HCT116 (cell line): ENCODE measurements around the gene ARPC1B. TPM values are rescaled to one million over a fixed set of nuclear protein-coding genes. Genes with fewer than 3 reads are reported as not detected.

Experiments used
- ATAC-seq: fragments of 200-7000 bp; cut with Tn5 transposase; 2 replicates; pipeline ENCODE4 v1.9.1; 2020; ENCODE audit warnings: mild to moderate bottlenecking, moderate library complexity
- BruUV-seq: library from RNA; stranded (reverse); fragments of 400-500 nt; replicated peaks from 2 replicates; lab custom pipeline; 2021; lab: Mats Ljungman, UMichigan
- CTCF ChIA-PET: fragments of 300-600 bp; sonication (Branson Sonifier 250); formaldehyde crosslinking; loops from one replicate; lab custom pipeline; 2021; ENCODE audit warnings: antibody characterized with exemption; lab: Charles Lee
- POLR2A ChIA-PET: fragments of 300-600, 350-600 bp; sonication (Branson Sonifier 250); formaldehyde crosslinking; loops from one replicate; lab custom pipeline; 2021; ENCODE audit warnings: antibody characterized with exemption; lab: Charles Lee
- RAD21 ChIA-PET, 2 experiments: fragments of 300-600 bp; sonication (Branson Sonifier 250); formaldehyde crosslinking; loops; one replicate each; lab custom pipeline; 2023; ENCODE audit warnings: low total read pairs in 2 of 2; ENCODE audit not compliant: uncharacterized antibody in 2 of 2, unreplicated experiment in 2 of 2, low non-redundant PET in 1 of 2; lab: Charles Lee
- DNase-seq: peaks from one replicate; pipeline ENCODE4 v3.0.0-alpha.2; 2010; ENCODE audit warnings: low read depth, low spot score
- H2AFZ ChIP-seq: fragments of 200-600 bp; shearing (Covaris generic), sonication (generic); 2 replicates; pipeline ENCODE4 v1.6.1; 2017; ENCODE audit warnings: low read depth, mixed run types, mixed read lengths, antibody characterized with exemption, low read length; ENCODE audit not compliant: poor library complexity, severe bottlenecking
- H3K27ac ChIP-seq: 2 replicates; pipeline ENCODE4 v1.5.1; 2012; ENCODE audit warnings: low read depth, low read length
- H3K27me3 ChIP-seq: fragments of 200-600 bp; sonication (generic); 2 replicates; pipeline ENCODE4 v1.6.1; 2016; ENCODE audit warnings: mixed run types, low read length, mixed read lengths; ENCODE audit not compliant: insufficient read depth
- H3K36me3 ChIP-seq, 2 experiments: fragments of 200-500 bp in 1 of 2; fragments of 200-600 bp in 1 of 2; sonication (Bioruptor generic) in 1 of 2; sonication (generic) in 1 of 2; 2 replicates each; pipeline versions ENCODE4 v1.5.1 to v1.6.1; 2014 to 2016; ENCODE audit warnings: low read length in 2 of 2, inconsistent platforms in 1 of 2, mixed read lengths in 1 of 2, mixed run types in 1 of 2; ENCODE audit not compliant: insufficient read depth in 2 of 2, control insufficient read depth in 1 of 2
- H3K4me1 ChIP-seq, 2 experiments: fragments of 200-600 bp in 1 of 2; sonication (generic) in 1 of 2; 2 replicates each; pipeline versions ENCODE4 v1.5.1 to v1.6.1; 2012 to 2017; ENCODE audit warnings: low read length in 2 of 2, inconsistent platforms in 1 of 2, mild to moderate bottlenecking in 1 of 2, mixed read lengths in 1 of 2, mixed run types in 1 of 2, moderate library complexity in 1 of 2; ENCODE audit not compliant: insufficient read depth in 2 of 2, control insufficient read depth in 1 of 2
- H3K4me2 ChIP-seq: fragments of 200-600 bp; sonication (generic); 2 replicates; pipeline ENCODE4 v1.6.1; 2017; ENCODE audit warnings: mixed run types, low read length, mixed read lengths
- H3K4me3 ChIP-seq, 2 experiments: fragments of 200-600 bp in 1 of 2; sonication (generic) in 1 of 2; replicated peaks in 1 of 2; 2 replicates each; pipeline ENCODE4 v1.5.1; 2011 to 2016; ENCODE audit warnings: low read length in 2 of 2, control low read depth in 1 of 2, low read depth in 1 of 2, mild to moderate bottlenecking in 1 of 2, mixed read lengths in 1 of 2, mixed run types in 1 of 2
- H3K79me2 ChIP-seq: fragments of 200-600 bp; sonication (generic); 2 replicates; pipeline ENCODE4 v1.6.1; 2017; ENCODE audit warnings: mild to moderate bottlenecking, mixed run types, low read length, moderate library complexity, mixed read lengths; ENCODE audit not compliant: insufficient read depth
- H3K9ac ChIP-seq: fragments of 200-600 bp; sonication (generic); 2 replicates; pipeline ENCODE4 v1.6.1; 2016; ENCODE audit warnings: low read length, mixed read lengths
- H3K9me2 ChIP-seq: fragments of 200-600 bp; sonication (generic), shearing (Covaris generic); 2 replicates; pipeline ENCODE4 v1.6.1; 2017; ENCODE audit warnings: mixed run types, mild to moderate bottlenecking, moderate library complexity; ENCODE audit not compliant: insufficient read depth
- H3K9me3 ChIP-seq, 2 experiments: fragments of 200-500 bp in 1 of 2; fragments of 200-600 bp in 1 of 2; sonication (Bioruptor generic) in 1 of 2; sonication (generic) in 1 of 2; 2 replicates each; pipeline ENCODE4 v1.6.1; 2014 to 2017; ENCODE audit warnings: low read length in 2 of 2, mixed read lengths in 2 of 2, inconsistent platforms in 1 of 2, low read depth in 1 of 2, mild to moderate bottlenecking in 1 of 2, mixed run types in 1 of 2, moderate library complexity in 1 of 2; ENCODE audit not compliant: control insufficient read depth in 1 of 2, insufficient read depth in 1 of 2
- H4K20me1 ChIP-seq: fragments of 200-600 bp; sonication (generic), shearing (Covaris generic); 2 replicates; pipeline ENCODE4 v1.6.1; 2017; ENCODE audit warnings: mixed run types, mild to moderate bottlenecking, moderate library complexity; ENCODE audit not compliant: insufficient read depth
- CBX3 ChIP-seq: IDR thresholded peaks from 2 replicates; pipeline ENCODE4 v1.6.1; 2012; ENCODE audit warnings: low read depth
- ELF1 ChIP-seq: IDR thresholded peaks from 2 replicates; pipeline ENCODE4 v1.6.1; 2012; ENCODE audit warnings: low read depth, borderline replicate concordance
- JUND ChIP-seq: IDR thresholded peaks from 2 replicates; pipeline ENCODE4 v1.6.1; 2012
- POLR2A ChIP-seq: IDR thresholded peaks from 2 replicates; pipeline ENCODE4 v1.7.0; 2011; ENCODE audit warnings: borderline replicate concordance; ENCODE audit not compliant: insufficient read depth, insufficient read length; ENCODE audit errors: extremely low read depth
- SIN3A ChIP-seq: IDR thresholded peaks from 2 replicates; pipeline ENCODE4 v1.6.1; 2012; ENCODE audit warnings: low read depth
- YY1 ChIP-seq: IDR thresholded peaks from 2 replicates; pipeline ENCODE4 v1.6.1; 2011; ENCODE audit warnings: low read length, low read depth, moderate library complexity, mild to moderate bottlenecking; ENCODE audit not compliant: insufficient replicate concordance; ENCODE audit errors: extremely low read depth
- intact Hi-C: fragments of 100-400 bp; cut with micrococcal nuclease; formaldehyde crosslinking; loops from 2 replicates; pipeline ENCODE4 v1.10.0; 2022
- total RNA-seq: library from RNA; stranded (reverse); gene quantifications from one replicate; pipeline ENCODE4 v1.2.1, GENCODE V29; 2021; ENCODE audit not compliant: unreplicated experiment
- TF ChIP-seq, protein P1 (sequence below): IDR thresholded peaks from 2 replicates; pipeline ENCODE4 v1.6.1; 2012
- TF ChIP-seq, protein P2 (sequence below), 3 experiments: fragments of 200-600 bp in 1 of 3; sonication (generic) in 1 of 3; IDR thresholded peaks in 2 of 3; conservative IDR thresholded peaks in 1 of 3; 2 replicates each; pipeline ENCODE4 v1.5.1; 2012 to 2017; ENCODE audit warnings: low read depth in 2 of 3, low read length in 2 of 3, antibody characterized with exemption in 1 of 3, borderline replicate concordance in 1 of 3, control low read depth in 1 of 3, mild to moderate bottlenecking in 1 of 3, mixed read lengths in 1 of 3, mixed run types in 1 of 3, moderate library complexity in 1 of 3; ENCODE audit not compliant: insufficient read depth in 1 of 3

Gene ARPC1B
- total RNA-seq, 1 experiment from 2014 or later = 192 TPM

DNA sequence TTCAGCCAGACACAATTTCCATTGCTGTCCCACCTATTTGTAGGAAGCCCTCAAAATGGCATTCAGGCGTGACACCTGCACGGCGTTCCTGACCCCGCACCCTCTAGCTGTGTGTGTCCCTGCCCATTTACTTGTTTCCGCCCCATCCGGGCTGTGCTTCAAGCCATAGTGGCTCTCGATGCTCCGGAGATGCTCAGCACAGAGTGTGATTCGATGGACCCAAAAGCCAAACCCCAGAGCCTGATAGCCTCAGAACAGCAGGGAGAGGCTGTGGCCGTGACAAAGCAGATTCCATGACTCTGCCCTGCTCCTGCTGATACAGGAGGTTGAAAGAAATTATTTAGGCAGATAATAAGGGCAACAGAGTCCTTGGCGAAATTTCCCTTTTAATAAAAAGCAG is 47.7 kb downstream of the ARPC1B start:
- H3K4me2 ChIP-seq = no peak overlapping the region
- H3K4me3 ChIP-seq = no peak overlapping the region
- H3K4me1 ChIP-seq = no peaks in the 10 kb centered on the region
- no peaks in the 10 kb centered on the region for H3K27me3 ChIP-seq
- H3K9ac ChIP-seq = no peak overlapping the region
- DNase-seq (no peak), ATAC-seq (no peak)
- POLR2A ChIA-PET = interaction anchor here (0.9 to 1.7 kb wide), 2 partner anchors 8 to 13 kb away, joined by 3 to 4 read pairs; partner anchors contain the start of genes BUD31 and PDAP1
- no peak overlapping the region for H2AFZ ChIP-seq
- H3K9me3 ChIP-seq = no peaks in the 10 kb centered on the region
- H3K79me2 ChIP-seq = peaks cover 14% of the 10 kb centered on the region; the same call in 1 of the 2 replicates
- H3K9me2 ChIP-seq = no peaks in the 10 kb centered on the region
- intact Hi-C loops = no loop called here
- H4K20me1 ChIP-seq = no peaks in the 10 kb centered on the region
- H3K27ac ChIP-seq = no peak overlapping the region; the same call in 1 of the 2 replicates
- TF ChIP-seq SIN3A = no peak
- BruUV-seq = no TSS peak
- RAD21 ChIA-PET = no interaction called here
- CTCF ChIA-PET = no interaction called here
- peaks cover 26 to 45% of the 10 kb centered on the region in 2 experiments; a peak in 3 of 4 replicates for H3K36me3 ChIP-seq

DNA sequence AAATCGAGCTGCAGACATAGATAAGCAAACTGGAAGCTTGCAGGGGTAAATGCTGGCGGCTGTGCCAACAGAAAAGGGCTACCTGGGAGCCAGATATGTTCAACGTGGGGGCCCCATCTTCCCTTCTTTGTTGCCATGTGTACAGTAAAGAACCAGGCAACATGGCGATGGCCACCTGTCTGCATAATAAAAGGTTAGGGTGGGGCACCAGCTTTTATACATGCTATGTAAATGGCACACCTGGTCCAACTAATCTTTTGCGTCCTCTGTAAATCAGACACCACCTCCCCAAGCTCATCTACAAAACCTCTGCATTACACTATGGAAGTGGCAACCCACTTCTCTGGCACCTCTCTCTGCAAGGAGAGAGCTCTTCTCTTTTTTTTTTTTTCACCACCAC is 48.1 kb downstream of the ARPC1B start:
- Histone ChIP-seq H3K4me2 (no peak overlapping the region), H3K4me3 (no peak overlapping the region), H3K4me1 (no peaks in the 10 kb centered on the region), H4K20me1 (no peaks in the 10 kb centered on the region), H3K36me3 (peaks cover 22 to 41% of the 10 kb centered on the region in 2 experiments; a peak in 3 of 4 replicates), H3K27ac (no peak overlapping the region; the same call in 1 of the 2 replicates), H3K9me2 (no peaks in the 10 kb centered on the region), H2AFZ (no peak overlapping the region), H3K27me3 (no peaks in the 10 kb centered on the region), H3K79me2 (peaks cover 14% of the 10 kb centered on the region; the same call in 1 of the 2 replicates), H3K9me3 (no peaks in the 10 kb centered on the region), H3K9ac (no peak overlapping the region)
- DNase-seq = no peak
- no TSS peak for BruUV-seq
- RAD21 ChIA-PET = no interaction called here
- TF ChIP-seq CBX3 (no peak), POLR2A (no peak), SIN3A (no peak), JUND (no peak), ELF1 (no peak), YY1 (no peak)
- TF ChIP-seq, protein P1, sequence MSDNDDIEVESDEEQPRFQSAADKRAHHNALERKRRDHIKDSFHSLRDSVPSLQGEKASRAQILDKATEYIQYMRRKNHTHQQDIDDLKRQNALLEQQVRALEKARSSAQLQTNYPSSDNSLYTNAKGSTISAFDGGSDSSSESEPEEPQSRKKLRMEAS = no peak
- TF ChIP-seq, protein P2, sequence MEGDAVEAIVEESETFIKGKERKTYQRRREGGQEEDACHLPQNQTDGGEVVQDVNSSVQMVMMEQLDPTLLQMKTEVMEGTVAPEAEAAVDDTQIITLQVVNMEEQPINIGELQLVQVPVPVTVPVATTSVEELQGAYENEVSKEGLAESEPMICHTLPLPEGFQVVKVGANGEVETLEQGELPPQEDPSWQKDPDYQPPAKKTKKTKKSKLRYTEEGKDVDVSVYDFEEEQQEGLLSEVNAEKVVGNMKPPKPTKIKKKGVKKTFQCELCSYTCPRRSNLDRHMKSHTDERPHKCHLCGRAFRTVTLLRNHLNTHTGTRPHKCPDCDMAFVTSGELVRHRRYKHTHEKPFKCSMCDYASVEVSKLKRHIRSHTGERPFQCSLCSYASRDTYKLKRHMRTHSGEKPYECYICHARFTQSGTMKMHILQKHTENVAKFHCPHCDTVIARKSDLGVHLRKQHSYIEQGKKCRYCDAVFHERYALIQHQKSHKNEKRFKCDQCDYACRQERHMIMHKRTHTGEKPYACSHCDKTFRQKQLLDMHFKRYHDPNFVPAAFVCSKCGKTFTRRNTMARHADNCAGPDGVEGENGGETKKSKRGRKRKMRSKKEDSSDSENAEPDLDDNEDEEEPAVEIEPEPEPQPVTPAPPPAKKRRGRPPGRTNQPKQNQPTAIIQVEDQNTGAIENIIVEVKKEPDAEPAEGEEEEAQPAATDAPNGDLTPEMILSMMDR (IDR thresholded peaks at IDR 0.05 in 2 of 3, conservative IDR thresholded peaks at IDR 0.05 in 1 of 3; ENCODE audit: borderline replicate concordance in 1 of 3, insufficient read depth in 1 of 3, low read depth in 2 of 3, low read length in 2 of 3) = no peak
- intact Hi-C loops = no loop called here
- POLR2A ChIA-PET = interaction anchor here (0.9 to 1.7 kb wide), 2 partner anchors 9 to 14 kb away, joined by 3 to 4 read pairs; partner anchors contain the start of genes BUD31 and PDAP1
- ATAC-seq = no peak
- CTCF ChIA-PET = no interaction called here
